Ammon's horn (tissue), 1 donor: ENCODE measurements around the gene SIGLEC5.
A peak's percentile ranks its signal among the peaks of the same experiment; 100 is the strongest.
"Not testable (repeated sequence)": the region's sequence is repeated elsewhere in the genome, so short reads cannot be mapped to it uniquely, and the experiment has no call there.

Experiments used
- DNase-seq: peaks from one replicate; pipeline ENCODE4 v3.0.0-alpha.2; 2016; ENCODE audit warnings: low spot score

The SIGLEC5 gene

GRCh38 chr19:51630315-51630714 lies at the start of gene SIGLEC5:
Gene SIGLEC5 (minus strand): TSS chr19:51630401. CDS start chr19:51630335, 66 bp downstream.
- DNase-seq: not testable (repeated sequence)

GRCh38 chr19:51676566-51677083 lies 46.4 kb upstream of the SIGLEC5 start:
- no peak for DNase-seq

GRCh38 chr19:51675911-51676565 lies 45.8 kb upstream of the SIGLEC5 start:
- DNase-seq: peak; percentile 33

- no peak for DNase-seq
These were observed 38.0 kb upstream of the SIGLEC5 start for GRCh38 chr19:51668216-51668615.

GRCh38 chr19:51664997-51665396 lies 34.8 kb upstream of the SIGLEC5 start:
- no peak for DNase-seq

GRCh38 chr19:51664131-51664530 lies 33.9 kb upstream of the SIGLEC5 start:
- no peak for DNase-seq

- no peak for DNase-seq
These were observed 33.4 kb upstream of the SIGLEC5 start for GRCh38 chr19:51663650-51664049.

GRCh38 chr19:51660975-51661600 lies 30.9 kb upstream of the SIGLEC5 start:
- DNase-seq: peak; percentile 90

GRCh38 chr19:51654783-51655182 lies 24.6 kb upstream of the SIGLEC5 start:
- no peak for DNase-seq

- DNase-seq: no peak
These were observed 23.0 kb upstream of the SIGLEC5 start for GRCh38 chr19:51653162-51653561.

- DNase-seq: no peak
These were observed 22.1 kb upstream of the SIGLEC5 start for GRCh38 chr19:51652266-51652665.

GRCh38 chr19:51651216-51651846 lies 21.1 kb upstream of the SIGLEC5 start:
- DNase-seq: peak; percentile 47

GRCh38 chr19:51647318-51647717 lies 17.1 kb upstream of the SIGLEC5 start:
- no peak for DNase-seq

- DNase-seq: not testable (repeated sequence)
These were observed 16.5 kb upstream of the SIGLEC5 start, which contains the start of gene SIGLEC14 for GRCh38 chr19:51646730-51647129. Gene SIGLEC14 (minus strand): TSS chr19:51646825. CDS start chr19:51646759, 66 bp downstream.

GRCh38 chr19:51644636-51645271 lies 14.6 kb upstream of the SIGLEC5 start:
- peak; percentile 57 for DNase-seq

- DNase-seq: no peak
These were observed 11.4 kb upstream of the SIGLEC5 start for GRCh38 chr19:51641648-51642047.

GRCh38 chr19:51640386-51640785 lies 10.2 kb upstream of the SIGLEC5 start:
- no peak for DNase-seq

- DNase-seq: no peak
These were observed 9.7 kb upstream of the SIGLEC5 start for GRCh38 chr19:51639916-51640315.

GRCh38 chr19:51637362-51637978 lies 7.3 kb upstream of the SIGLEC5 start:
- DNase-seq: no peak

- no peak for DNase-seq
These were observed 1.9 kb upstream of the SIGLEC5 start for GRCh38 chr19:51632126-51632525.

- DNase-seq: no peak
These were observed 1.9 kb downstream of the SIGLEC5 start for GRCh38 chr19:51628153-51628939.
